ENCODE results near the gene MPDU1.

MPDU1 gene

DNA sequence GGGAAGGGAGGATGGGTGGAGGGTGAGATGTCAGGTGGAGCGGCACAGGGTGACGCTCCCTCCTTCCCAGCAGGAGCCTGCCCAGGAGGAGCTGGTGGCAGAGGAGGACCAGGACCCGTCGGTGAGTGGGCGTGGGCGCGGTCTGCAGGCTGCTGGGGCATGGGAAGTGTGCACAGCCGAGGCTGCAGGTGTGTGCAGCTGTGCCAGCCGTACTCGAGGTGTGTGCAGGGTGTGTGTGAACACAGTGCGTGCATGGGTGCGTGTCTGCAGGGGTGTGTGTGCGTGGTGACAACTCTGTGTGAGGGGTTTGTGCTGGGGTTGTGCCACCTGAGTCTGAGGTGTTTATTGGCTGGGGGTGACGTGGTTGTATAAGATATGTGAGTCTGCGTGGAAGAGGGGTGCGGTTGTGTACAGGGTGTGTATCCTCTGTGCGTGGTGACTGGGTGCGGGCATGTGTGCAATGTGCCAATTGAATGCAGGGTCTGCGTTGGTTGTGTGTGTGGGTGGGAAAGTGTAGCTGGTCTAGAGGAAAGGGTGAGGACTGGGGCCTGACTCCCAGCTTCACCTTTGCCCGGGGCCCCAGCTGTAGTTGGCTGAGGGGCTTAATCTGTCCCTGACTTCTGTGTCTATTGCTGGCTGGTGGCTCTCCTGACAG lies 34.1 kb upstream of the MPDU1 start:
- Histone ChIP-seq H3K27ac (ENCODE audit: low read depth, low read length) (no peak overlapping the region), H3K79me2 (ENCODE audit: insufficient read depth, low read length) (no peaks in the 10 kb centered on the region), H3K4me3 (ENCODE audit: insufficient read depth, low read length, poor library complexity, severe bottlenecking) (no peak overlapping the region), H3K9me3 (ENCODE audit: insufficient read depth, low read length) (no peaks in the 10 kb centered on the region), H3K27me3 (ENCODE audit: low read length) (no peaks in the 10 kb centered on the region), H2AFZ (ENCODE audit: low read depth, low read length, severe bottlenecking) (no peak overlapping the region), H3K9ac (ENCODE audit: low read length) (no peak overlapping the region), H3K4me2 (ENCODE audit: low read depth, low read length, poor library complexity, severe bottlenecking) (no peak overlapping the region), H3F3A (ENCODE audit: insufficient read depth) (no peaks in the 10 kb centered on the region), H4K20me1 (ENCODE audit: low read depth, low read length) (no peaks in the 10 kb centered on the region), H3K9me2 (replicated peaks; ENCODE audit: insufficient read depth, low read length) (no peaks in the 10 kb centered on the region), H3K36me3 (ENCODE audit: low read length) (no peaks in the 10 kb centered on the region)
- TF ChIP-seq EZH2phosphoT487 (conservative IDR thresholded peaks at IDR 0.05; ENCODE audit: low read length) (no peak), CTCF (IDR thresholded peaks at IDR 0.05; ENCODE audit: insufficient read depth, low read length, poor library complexity, severe bottlenecking) (no peak)

- Histone ChIP-seq H3F3A (ENCODE audit: insufficient read depth) (no peaks in the 10 kb centered on the region), H3K27ac (ENCODE audit: low read depth, low read length) (no peak overlapping the region), H3K9me3 (ENCODE audit: insufficient read depth, low read length) (no peaks in the 10 kb centered on the region), H3K9ac (ENCODE audit: low read length) (no peak overlapping the region), H2AFZ (ENCODE audit: low read depth, low read length, severe bottlenecking) (no peak overlapping the region), H3K36me3 (ENCODE audit: low read length) (no peaks in the 10 kb centered on the region), H4K20me1 (ENCODE audit: low read depth, low read length) (no peaks in the 10 kb centered on the region), H3K79me2 (ENCODE audit: insufficient read depth, low read length) (no peaks in the 10 kb centered on the region), H3K27me3 (ENCODE audit: low read length) (no peaks in the 10 kb centered on the region), H3K9me2 (replicated peaks; ENCODE audit: insufficient read depth, low read length) (no peaks in the 10 kb centered on the region), H3K4me3 (ENCODE audit: insufficient read depth, low read length, poor library complexity, severe bottlenecking) (no peak overlapping the region), H3K4me2 (ENCODE audit: low read depth, low read length, poor library complexity, severe bottlenecking) (no peak overlapping the region)
- TF ChIP-seq EZH2phosphoT487 (conservative IDR thresholded peaks at IDR 0.05; ENCODE audit: low read length) (no peak), CTCF (IDR thresholded peaks at IDR 0.05; ENCODE audit: insufficient read depth, low read length, poor library complexity, severe bottlenecking) (no peak)
Observed at GRCh38 chr17:7550344-7550743, 33.3 kb upstream of the MPDU1 start.

DNA sequence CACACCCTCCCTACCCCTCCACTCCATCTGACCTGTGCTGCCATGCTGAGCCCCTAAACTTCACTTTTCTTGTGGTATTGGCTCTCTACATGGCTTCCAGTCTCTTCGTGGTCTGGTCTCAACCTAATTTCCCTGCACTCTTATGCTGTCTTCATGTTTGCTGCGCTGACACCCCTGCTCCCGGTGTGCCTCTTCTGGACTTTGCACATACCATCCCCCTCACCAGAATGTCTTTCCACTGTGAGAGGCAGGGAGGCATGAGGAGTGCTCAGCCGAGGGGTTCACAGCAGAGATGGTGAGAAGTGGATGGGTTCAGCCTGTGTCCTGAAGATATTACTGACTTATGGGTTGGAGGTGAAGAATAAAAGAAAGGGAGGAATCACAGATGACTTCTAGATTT lies 32.3 kb upstream of the MPDU1 start:
- Histone ChIP-seq H3K9ac (ENCODE audit: low read length) (no peak overlapping the region), H2AFZ (ENCODE audit: low read depth, low read length, severe bottlenecking) (no peak overlapping the region), H3K4me3 (ENCODE audit: insufficient read depth, low read length, poor library complexity, severe bottlenecking) (no peak overlapping the region), H3K79me2 (ENCODE audit: insufficient read depth, low read length) (no peaks in the 10 kb centered on the region), H3K36me3 (ENCODE audit: low read length) (no peaks in the 10 kb centered on the region), H4K20me1 (ENCODE audit: low read depth, low read length) (no peaks in the 10 kb centered on the region), H3K27ac (ENCODE audit: low read depth, low read length) (no peak overlapping the region), H3F3A (ENCODE audit: insufficient read depth) (no peaks in the 10 kb centered on the region), H3K4me2 (ENCODE audit: low read depth, low read length, poor library complexity, severe bottlenecking) (no peak overlapping the region), H3K9me2 (replicated peaks; ENCODE audit: insufficient read depth, low read length) (no peaks in the 10 kb centered on the region), H3K9me3 (ENCODE audit: insufficient read depth, low read length) (no peaks in the 10 kb centered on the region), H3K27me3 (ENCODE audit: low read length) (no peaks in the 10 kb centered on the region)
- TF ChIP-seq CTCF (IDR thresholded peaks at IDR 0.05; ENCODE audit: insufficient read depth, low read length, poor library complexity, severe bottlenecking) (no peak), EZH2phosphoT487 (conservative IDR thresholded peaks at IDR 0.05; ENCODE audit: low read length) (no peak)

All from SU-DHL-6 (cell line).